SHP77 (cell line): ENCODE data around the gene LAIR1.
A peak's percentile ranks its signal among the peaks of the same experiment; 100 is the strongest.
"Not testable (repeated sequence)": the region's sequence is repeated elsewhere in the genome, so short reads cannot be mapped to it uniquely, and the experiment has no call there.

Source experiments
- DNase-seq, 2 experiments: peaks; one replicate each; lab custom pipeline; 2025; lab: John Stamatoyannopoulos, UW

Gene LAIR1

GRCh38 chr19:54364775-54365257, at the start of gene LAIR1:
Gene LAIR1 (minus strand): TSS chr19:54364931. CDS start chr19:54364804, 127 bp downstream.
- DNase-seq: no peak

GRCh38 chr19:54414156-54414555, 49.4 kb upstream of the LAIR1 start:
- DNase-seq: no peak

GRCh38 chr19:54412877-54413276, 48.1 kb upstream of the LAIR1 start:
- no peak for DNase-seq

GRCh38 chr19:54411033-54411432, 46.3 kb upstream of the LAIR1 start:
- no peak for DNase-seq

GRCh38 chr19:54408456-54409026, 43.8 kb upstream of the LAIR1 start:
- no peak for DNase-seq

- no peak for DNase-seq
Observed at GRCh38 chr19:54407780-54408179, 43.0 kb upstream of the LAIR1 start.

GRCh38 chr19:54405628-54406027, 40.9 kb upstream of the LAIR1 start:
- DNase-seq: no peak

- no peak for DNase-seq
Observed at GRCh38 chr19:54403054-54403453, 38.3 kb upstream of the LAIR1 start.

GRCh38 chr19:54400913-54401312, 36.2 kb upstream of the LAIR1 start:
- no peak for DNase-seq

- no peak for DNase-seq
Observed at GRCh38 chr19:54399189-54399588, 34.5 kb upstream of the LAIR1 start.

GRCh38 chr19:54395685-54396084, 31.0 kb upstream of the LAIR1 start:
- DNase-seq: no peak

GRCh38 chr19:54393381-54393780, 28.6 kb upstream of the LAIR1 start:
- no peak for DNase-seq

GRCh38 chr19:54392105-54392504, 27.4 kb upstream of the LAIR1 start:
- DNase-seq: no peak

GRCh38 chr19:54391589-54392061, 26.9 kb upstream of the LAIR1 start:
- DNase-seq: no peak

- peak; percentile 41 to 65 for DNase-seq
Observed at GRCh38 chr19:54390942-54391577, 26.3 kb upstream of the LAIR1 start.

- DNase-seq: no peak
Observed at GRCh38 chr19:54389553-54389952, 24.8 kb upstream of the LAIR1 start.

GRCh38 chr19:54388802-54389139, 24.0 kb upstream of the LAIR1 start:
- no peak for DNase-seq

- DNase-seq: no peak
Observed at GRCh38 chr19:54387991-54388801, 23.5 kb upstream of the LAIR1 start.

- DNase-seq: no peak
Observed at GRCh38 chr19:54383330-54383729, 18.6 kb upstream of the LAIR1 start.

GRCh38 chr19:54382041-54382440, 17.3 kb upstream of the LAIR1 start:
- DNase-seq: not testable (repeated sequence)

- no peak for DNase-seq
Observed at GRCh38 chr19:54380897-54381296, 16.2 kb upstream of the LAIR1 start.

- DNase-seq: no peak
Observed at GRCh38 chr19:54379187-54379678, 14.5 kb upstream of the LAIR1 start.
